BE2C (cell line): ENCODE data around the gene RNF152.

Experiments
- DNase-seq: peaks from one replicate; pipeline ENCODE4 v3.0.0-alpha.2; 2020
- H3K27me3 ChIP-seq: fragments of 250-450 bp; sonication (Bioruptor Pico); 2 replicates; pipeline ENCODE4 v1.5.1; 2020; ENCODE audit warnings: mild to moderate bottlenecking
- H3K36me3 ChIP-seq: fragments of 250-450 bp; sonication (Bioruptor Pico); 2 replicates; pipeline ENCODE4 v1.5.1; 2020; ENCODE audit warnings: mild to moderate bottlenecking
- H3K4me1 ChIP-seq: fragments of 250-450 bp; sonication (Bioruptor Pico); 2 replicates; pipeline ENCODE4 v1.5.1; 2020
- H3K4me3 ChIP-seq: 2 replicates; pipeline ENCODE4 v1.5.1; 2011; ENCODE audit warnings: low read depth, low read length
- H3K9me3 ChIP-seq: fragments of 250-450 bp; sonication (Bioruptor Pico); 2 replicates; pipeline ENCODE4 v1.5.1; 2020
- TF ChIP-seq, protein P1 (sequence below): IDR thresholded peaks from 2 replicates; pipeline ENCODE4 v1.5.1; 2012; ENCODE audit warnings: mild to moderate bottlenecking, low read depth, low read length

RNF152 gene

DNA sequence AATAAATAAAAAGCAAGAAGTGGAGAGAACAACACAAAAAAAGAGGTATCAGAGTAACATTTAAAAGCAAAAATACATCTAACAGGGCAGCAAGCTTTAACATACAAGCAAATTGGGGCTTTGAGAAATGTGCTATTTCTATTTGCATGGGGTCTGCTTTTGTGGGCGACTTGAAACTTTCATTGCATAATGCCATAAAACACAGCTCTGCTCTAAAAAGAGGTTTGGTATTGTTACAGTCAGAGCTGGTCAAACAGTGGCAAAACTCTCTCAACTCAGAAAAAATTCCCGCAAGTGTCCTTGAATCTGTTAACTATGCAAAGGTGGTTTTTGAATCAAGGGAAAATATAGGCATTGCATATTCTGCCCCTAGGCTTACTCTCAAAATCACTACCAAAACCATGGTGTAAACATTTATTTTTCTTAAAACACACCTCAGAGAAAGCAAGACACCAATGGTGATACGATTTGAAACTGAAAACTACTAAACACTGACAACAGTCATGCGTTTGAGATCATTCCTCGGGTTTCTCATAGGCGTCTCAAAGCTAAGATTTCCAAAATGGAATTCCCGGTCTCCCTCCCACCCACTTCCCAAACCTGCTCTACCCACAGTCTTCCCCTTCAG is 45.5 kb downstream of the RNF152 start:
- no peaks in the 10 kb centered on the region for H3K27me3 ChIP-seq
- no peaks in the 10 kb centered on the region for H3K4me1 ChIP-seq
- no peak for DNase-seq
- TF ChIP-seq, protein P1, sequence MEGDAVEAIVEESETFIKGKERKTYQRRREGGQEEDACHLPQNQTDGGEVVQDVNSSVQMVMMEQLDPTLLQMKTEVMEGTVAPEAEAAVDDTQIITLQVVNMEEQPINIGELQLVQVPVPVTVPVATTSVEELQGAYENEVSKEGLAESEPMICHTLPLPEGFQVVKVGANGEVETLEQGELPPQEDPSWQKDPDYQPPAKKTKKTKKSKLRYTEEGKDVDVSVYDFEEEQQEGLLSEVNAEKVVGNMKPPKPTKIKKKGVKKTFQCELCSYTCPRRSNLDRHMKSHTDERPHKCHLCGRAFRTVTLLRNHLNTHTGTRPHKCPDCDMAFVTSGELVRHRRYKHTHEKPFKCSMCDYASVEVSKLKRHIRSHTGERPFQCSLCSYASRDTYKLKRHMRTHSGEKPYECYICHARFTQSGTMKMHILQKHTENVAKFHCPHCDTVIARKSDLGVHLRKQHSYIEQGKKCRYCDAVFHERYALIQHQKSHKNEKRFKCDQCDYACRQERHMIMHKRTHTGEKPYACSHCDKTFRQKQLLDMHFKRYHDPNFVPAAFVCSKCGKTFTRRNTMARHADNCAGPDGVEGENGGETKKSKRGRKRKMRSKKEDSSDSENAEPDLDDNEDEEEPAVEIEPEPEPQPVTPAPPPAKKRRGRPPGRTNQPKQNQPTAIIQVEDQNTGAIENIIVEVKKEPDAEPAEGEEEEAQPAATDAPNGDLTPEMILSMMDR: no peak
- no peaks in the 10 kb centered on the region for H3K9me3 ChIP-seq
- H3K36me3 ChIP-seq: no peaks in the 10 kb centered on the region
- no peak overlapping the region for H3K4me3 ChIP-seq

DNA sequence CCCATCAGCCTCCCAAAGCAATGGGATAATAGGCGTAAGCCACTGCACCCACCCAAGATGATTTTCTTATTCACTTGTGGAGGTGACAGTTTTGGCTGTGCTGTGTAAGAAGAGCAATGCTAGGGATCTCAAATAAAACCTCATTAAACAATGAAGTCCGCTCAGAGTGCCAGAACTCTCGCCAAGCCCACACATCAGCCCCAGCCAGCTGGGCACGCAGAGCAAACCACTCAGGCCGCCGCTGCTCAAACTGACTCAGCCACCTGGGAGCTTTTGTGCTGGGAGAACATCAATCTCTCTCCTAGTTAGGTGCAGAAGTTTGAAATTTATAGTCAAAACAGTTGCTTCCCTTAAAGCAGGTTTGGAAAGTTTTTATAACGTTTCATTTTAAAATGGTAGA is 47.6 kb downstream of the RNF152 start:
- TF ChIP-seq, protein P1: no peak
- H3K4me3 ChIP-seq: no peak overlapping the region
- no peaks in the 10 kb centered on the region for H3K27me3 ChIP-seq
- no peaks in the 10 kb centered on the region for H3K9me3 ChIP-seq
- no peaks in the 10 kb centered on the region for H3K4me1 ChIP-seq
- H3K36me3 ChIP-seq: no peaks in the 10 kb centered on the region
- no peak for DNase-seq

DNA sequence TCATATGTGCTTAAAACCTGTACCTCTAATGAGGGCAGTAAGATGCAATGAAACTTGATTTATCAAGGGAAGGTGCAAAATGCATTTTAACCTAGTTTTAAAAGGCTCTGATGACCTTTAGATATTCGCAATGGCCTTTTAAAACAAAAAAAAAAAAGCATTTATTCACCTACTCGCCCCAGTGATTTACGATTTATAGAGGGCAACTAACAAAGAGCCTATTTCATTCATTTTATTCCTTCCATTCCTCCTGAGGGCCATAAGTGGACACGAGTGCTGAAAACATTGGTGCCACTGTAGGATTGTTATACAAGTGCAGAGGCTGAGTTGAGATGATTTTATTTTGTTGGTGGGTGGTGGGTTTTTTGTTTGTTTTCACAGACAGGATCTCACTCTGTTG is 48.1 kb downstream of the RNF152 start:
- Histone ChIP-seq H3K4me3 (no peak overlapping the region), H3K9me3 (no peaks in the 10 kb centered on the region), H3K27me3 (no peaks in the 10 kb centered on the region), H3K4me1 (no peaks in the 10 kb centered on the region), H3K36me3 (no peaks in the 10 kb centered on the region)
- TF ChIP-seq, protein P1: no peak
- DNase-seq: no peak

DNA sequence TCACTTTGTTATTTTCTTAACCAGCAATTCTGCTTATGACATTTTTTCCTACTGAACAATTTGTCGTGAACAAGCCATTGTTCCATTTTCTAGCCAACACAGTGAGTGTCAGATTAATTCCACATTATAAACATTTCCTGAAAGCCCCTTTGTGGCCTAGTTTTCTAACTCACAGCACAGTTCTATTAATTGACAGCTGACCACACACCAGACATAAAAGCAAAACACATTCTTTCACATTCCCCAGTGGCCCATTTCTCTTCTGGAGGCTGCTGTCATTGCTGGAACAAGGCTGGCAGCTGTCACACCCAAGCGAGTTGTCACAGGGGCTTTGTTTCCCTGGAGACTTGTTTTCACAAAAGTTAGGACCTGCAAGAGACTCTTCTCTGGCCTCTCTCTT is 50.7 kb downstream of the RNF152 start:
- DNase-seq: no peak
- TF ChIP-seq, protein P1: no peak
- Histone ChIP-seq H3K27me3 (no peaks in the 10 kb centered on the region), H3K9me3 (no peaks in the 10 kb centered on the region), H3K36me3 (no peaks in the 10 kb centered on the region), H3K4me3 (no peak overlapping the region), H3K4me1 (no peaks in the 10 kb centered on the region)

DNA sequence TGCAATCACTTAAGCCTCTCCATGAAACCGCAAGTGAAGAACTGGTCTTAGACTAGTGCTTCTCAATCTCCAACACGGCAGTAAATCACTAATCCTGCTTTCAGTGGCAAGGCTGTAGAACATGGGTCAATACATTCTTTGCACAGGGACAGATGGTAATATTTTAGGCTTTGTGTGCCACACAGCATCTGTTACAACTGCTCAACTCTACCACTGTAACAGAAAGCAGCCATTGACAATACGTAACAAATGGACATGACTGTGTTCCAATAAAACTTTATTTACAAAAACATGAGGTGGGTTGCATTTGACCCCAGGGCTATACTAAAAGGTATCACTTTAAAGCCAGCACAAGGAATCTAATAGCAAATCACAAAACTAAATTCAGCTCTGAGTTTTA is 51.1 kb downstream of the RNF152 start:
- H3K36me3 ChIP-seq: no peaks in the 10 kb centered on the region
- no peak overlapping the region for H3K4me3 ChIP-seq
- no peak for DNase-seq
- H3K27me3 ChIP-seq: no peaks in the 10 kb centered on the region
- no peaks in the 10 kb centered on the region for H3K4me1 ChIP-seq
- H3K9me3 ChIP-seq: no peaks in the 10 kb centered on the region
- TF ChIP-seq, protein P1: no peak

DNA sequence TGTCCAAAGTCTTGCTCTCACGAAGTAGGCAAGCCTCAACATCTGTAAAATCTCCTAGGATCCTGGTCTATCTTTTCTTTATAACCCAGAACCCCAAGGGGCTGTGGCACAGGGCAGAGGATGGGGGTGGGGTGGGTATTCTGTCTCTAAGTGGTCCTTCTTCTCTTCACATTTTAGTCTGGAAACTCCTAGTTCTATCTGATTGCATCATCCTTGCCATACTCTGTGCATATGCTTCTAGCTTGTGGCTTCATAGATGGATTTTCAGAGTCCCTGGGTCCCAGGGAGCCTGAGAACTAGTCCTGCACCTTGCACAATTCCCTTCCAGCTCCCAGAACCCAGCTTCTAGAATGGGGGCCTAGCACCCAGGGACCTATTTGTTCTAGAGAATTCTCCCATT is 52.5 kb downstream of the RNF152 start:
- H3K4me1 ChIP-seq: no peaks in the 10 kb centered on the region
- H3K27me3 ChIP-seq: no peaks in the 10 kb centered on the region
- H3K4me3 ChIP-seq: no peak overlapping the region
- no peaks in the 10 kb centered on the region for H3K36me3 ChIP-seq
- H3K9me3 ChIP-seq: no peaks in the 10 kb centered on the region
- no peak for DNase-seq
- TF ChIP-seq, protein P1: no peak
